AG09309 (cell line): ENCODE measurements around the gene UBR1.

Source experiments
- DNase-seq: peaks from one replicate; pipeline ENCODE4 v3.0.0-alpha.2; 2010; ENCODE audit warnings: low read depth
- H3K4me3 ChIP-seq: 2 replicates; pipeline ENCODE4 v1.5.1; 2011; ENCODE audit warnings: mild to moderate bottlenecking, low read depth, low read length, moderate library complexity; ENCODE audit not compliant: control insufficient read depth
- CTCF ChIP-seq: IDR thresholded peaks from 2 replicates; pipeline ENCODE4 v1.5.1; 2011; ENCODE audit warnings: mild to moderate bottlenecking, low read depth, low read length, inconsistent platforms; ENCODE audit not compliant: insufficient read depth, control insufficient read depth; ENCODE audit errors: missing control alignments

The UBR1 gene

GRCh38 chr15:43127752-43128151, 21.9 kb upstream of the UBR1 start:
- H3K4me3 ChIP-seq, result no peak overlapping the region
- DNase-seq, result no peak
- TF ChIP-seq CTCF, result no peak

GRCh38 chr15:43126356-43126755, 20.5 kb upstream of the UBR1 start:
- no peak overlapping the region for H3K4me3 ChIP-seq
- no peak for TF ChIP-seq CTCF
- DNase-seq, result no peak

GRCh38 chr15:43125100-43125661, 19.3 kb upstream of the UBR1 start:
- no peak for TF ChIP-seq CTCF
- H3K4me3 ChIP-seq, result no peak overlapping the region
- DNase-seq, result no peak

GRCh38 chr15:43121863-43122262, 16.0 kb upstream of the UBR1 start:
- DNase-seq, result no peak
- H3K4me3 ChIP-seq, result no peak overlapping the region
- no peak for TF ChIP-seq CTCF

GRCh38 chr15:43118829-43119228, 13.0 kb upstream of the UBR1 start:
- TF ChIP-seq CTCF, result no peak
- DNase-seq, result no peak
- no peak overlapping the region for H3K4me3 ChIP-seq

- TF ChIP-seq CTCF, result no peak
- DNase-seq, result no peak
Observed at GRCh38 chr15:43118286-43118685, 12.4 kb upstream of the UBR1 start.

GRCh38 chr15:43111354-43111753, 5.5 kb upstream of the UBR1 start:
- no peak for DNase-seq
- H3K4me3 ChIP-seq, result no peak overlapping the region
- no peak for TF ChIP-seq CTCF

More at GRCh38 chr15:43118286-43118685, 12.4 kb upstream of the UBR1 start:
- no peak overlapping the region for H3K4me3 ChIP-seq
